GM19025 (cell line): ENCODE measurements around the gene SLFN13.
"Not testable (repeated sequence)": the region's sequence is repeated elsewhere in the genome, so short reads cannot be mapped to it uniquely, and the experiment has no call there.

Experiments
- ATAC-seq: cut with Tn5 transposase; IDR thresholded peaks from one replicate; pipeline ENCODE4 v1.9.1; 2021; ENCODE audit warnings: mild to moderate bottlenecking, low read depth, moderate library complexity; ENCODE audit not compliant: unreplicated experiment

Gene SLFN13, protein sequence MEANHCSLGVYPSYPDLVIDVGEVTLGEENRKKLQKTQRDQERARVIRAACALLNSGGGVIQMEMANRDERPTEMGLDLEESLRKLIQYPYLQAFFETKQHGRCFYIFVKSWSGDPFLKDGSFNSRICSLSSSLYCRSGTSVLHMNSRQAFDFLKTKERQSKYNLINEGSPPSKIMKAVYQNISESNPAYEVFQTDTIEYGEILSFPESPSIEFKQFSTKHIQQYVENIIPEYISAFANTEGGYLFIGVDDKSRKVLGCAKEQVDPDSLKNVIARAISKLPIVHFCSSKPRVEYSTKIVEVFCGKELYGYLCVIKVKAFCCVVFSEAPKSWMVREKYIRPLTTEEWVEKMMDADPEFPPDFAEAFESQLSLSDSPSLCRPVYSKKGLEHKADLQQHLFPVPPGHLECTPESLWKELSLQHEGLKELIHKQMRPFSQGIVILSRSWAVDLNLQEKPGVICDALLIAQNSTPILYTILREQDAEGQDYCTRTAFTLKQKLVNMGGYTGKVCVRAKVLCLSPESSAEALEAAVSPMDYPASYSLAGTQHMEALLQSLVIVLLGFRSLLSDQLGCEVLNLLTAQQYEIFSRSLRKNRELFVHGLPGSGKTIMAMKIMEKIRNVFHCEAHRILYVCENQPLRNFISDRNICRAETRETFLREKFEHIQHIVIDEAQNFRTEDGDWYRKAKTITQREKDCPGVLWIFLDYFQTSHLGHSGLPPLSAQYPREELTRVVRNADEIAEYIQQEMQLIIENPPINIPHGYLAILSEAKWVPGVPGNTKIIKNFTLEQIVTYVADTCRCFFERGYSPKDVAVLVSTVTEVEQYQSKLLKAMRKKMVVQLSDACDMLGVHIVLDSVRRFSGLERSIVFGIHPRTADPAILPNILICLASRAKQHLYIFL

DNA sequence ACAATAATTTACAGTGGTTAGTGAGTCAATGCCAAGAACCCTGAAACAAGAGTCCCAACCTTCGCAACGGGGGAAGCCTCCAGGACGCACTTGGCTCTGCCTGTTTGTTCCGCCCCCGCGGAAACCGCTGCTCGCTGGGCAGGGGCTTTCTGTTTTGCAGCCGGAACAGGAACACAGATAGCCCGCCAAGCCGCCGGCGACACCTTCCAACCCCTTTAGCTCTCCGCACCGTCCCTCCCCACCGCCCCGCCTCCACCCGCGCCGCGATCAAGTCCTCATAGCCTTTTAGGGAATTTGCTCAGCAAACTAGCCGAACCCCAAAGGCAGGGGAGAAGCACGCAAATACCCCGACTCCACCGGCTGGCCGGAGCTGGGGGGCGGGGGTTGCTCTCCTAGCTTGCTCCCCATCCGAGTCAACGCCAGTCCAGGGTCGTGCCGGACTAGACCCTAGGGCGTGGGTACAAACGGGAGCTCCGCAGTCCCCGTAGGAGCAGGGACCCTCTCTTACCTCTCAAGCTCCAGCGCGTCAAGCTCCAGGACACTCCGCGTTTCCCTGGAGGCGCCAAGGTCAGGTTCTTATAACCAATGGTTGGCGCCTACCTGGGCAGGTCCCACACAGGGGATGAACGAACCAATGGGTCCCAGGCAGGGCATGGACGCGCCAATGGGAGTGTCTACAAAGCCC is at the start of gene SLFN13:
Gene SLFN13 (minus strand): TSS at position 553 of the 685 bp plus-strand sequence. CDS start 3,086 bp downstream, outside the sequence.
- ATAC-seq, result no peak

DNA sequence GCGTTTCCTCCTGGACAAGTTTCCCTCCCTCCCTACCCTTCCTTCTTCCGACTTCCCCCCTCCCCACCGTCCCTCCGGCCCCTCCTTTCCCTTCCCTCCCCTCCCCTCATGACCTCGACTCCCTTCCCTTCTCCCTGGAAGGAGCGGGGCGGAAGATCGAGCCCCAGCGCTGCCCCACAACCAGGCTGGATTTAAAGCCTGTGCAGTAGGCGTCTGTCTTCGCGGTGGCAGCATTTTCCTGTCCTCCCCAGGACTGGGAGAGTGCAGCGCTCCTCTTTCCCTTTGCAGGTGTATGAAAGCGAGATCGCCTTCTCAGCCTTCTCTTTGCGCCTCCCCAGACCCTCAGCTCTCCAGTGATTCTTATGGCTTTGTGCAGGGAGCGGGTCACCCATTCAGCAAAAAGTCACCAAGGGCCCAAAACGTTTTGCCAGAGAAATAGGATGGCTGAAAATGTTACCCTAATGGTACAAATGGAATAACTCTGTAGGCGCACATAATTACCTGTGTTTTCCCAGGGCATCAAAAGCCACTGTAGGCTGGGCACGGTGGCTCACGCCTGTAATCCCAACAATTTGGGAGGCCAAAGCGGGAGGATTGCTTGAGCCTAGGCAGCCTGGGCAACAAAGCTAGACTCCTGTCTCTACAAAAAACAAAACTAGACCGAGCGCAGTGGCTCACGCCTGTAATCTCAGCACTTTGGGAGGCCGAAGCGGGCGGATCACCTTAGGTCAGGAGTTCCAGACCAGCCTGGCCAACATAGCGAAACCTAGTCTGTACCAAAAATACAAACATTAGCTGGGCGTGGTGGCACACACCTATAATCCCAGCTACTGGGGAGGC is 48.1 kb upstream of the SLFN13 start:
- ATAC-seq, result no peak

DNA sequence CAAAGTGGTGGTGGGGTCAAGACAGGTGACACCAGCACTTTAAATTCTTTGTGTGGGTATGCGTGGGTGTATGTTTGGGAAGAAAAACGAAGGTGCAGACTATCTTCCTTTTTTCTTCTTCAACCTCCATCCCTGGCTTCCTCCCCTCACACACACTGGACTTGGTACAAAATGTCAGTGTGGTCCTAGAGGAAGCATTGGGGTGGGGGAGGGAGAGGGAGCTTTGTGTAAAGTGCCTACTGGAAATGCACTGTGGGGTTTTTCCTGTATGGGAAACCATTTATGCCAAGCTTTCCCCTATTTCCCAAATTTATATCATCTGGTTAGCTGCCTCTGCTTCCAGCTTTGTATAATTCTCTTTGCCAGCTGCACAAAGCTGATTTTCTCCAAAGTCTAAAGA is 44.5 kb upstream of the SLFN13 start:
- ATAC-seq, result no peak

DNA sequence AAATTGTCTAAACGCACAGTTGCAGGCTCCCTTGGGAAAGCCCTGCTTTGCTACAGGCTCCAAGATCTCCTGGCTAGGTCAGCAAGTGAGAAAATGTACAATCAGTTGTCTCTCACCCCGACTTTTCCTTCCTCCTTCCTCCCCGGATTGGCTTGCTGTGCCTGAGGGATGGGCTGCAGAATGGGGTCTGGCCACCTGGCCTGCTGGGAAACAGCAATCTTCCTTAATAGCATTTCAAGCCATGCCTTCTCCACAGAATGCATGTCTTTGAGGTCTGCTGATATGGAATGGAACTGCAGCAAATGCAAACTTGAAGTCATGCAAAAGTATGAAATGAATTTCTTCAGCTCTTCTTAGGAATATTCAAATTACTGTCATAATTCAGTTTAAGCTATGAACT is 42.9 kb upstream of the SLFN13 start:
- no peak for ATAC-seq

DNA sequence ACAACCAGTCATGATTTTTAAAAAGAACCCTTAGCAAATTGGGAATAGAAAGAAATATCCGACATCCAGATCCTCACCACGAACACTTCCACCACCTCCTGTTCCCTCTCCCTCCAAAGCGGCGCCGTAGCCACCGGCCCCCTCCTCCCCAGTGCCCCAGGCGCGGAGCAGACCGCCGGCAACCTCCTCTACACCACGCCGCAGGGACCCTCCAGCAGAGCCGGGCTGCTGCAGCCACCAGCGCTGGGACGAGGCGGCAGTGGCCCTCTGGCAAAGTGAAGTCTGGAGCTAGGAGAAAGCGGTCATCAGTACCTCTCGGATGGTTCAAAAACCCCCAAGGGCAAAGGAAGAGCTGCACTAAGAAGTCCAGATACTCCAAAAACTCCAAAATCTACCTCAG is 41.4 kb upstream of the SLFN13 start:
- no peak for ATAC-seq

DNA sequence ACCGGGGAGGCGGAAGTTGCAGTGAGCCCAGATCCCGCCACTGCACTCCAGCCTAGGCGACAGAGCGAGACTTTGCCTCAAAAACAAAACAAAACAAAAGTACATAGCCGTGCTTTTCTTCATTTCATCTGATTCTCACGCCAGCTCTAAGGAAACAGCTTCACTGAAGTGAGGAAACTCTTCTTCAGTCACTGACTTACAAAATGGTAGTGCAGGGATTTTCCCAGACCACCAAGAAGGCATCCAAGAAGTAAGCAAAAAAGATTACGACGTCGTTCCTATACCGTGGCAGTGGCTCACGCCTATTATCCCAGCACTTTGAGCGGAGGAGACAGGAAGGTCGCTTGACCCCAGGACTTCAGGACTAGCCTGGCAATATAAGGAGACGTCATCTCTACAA is 40.4 kb upstream of the SLFN13 start:
- no peak for ATAC-seq

DNA sequence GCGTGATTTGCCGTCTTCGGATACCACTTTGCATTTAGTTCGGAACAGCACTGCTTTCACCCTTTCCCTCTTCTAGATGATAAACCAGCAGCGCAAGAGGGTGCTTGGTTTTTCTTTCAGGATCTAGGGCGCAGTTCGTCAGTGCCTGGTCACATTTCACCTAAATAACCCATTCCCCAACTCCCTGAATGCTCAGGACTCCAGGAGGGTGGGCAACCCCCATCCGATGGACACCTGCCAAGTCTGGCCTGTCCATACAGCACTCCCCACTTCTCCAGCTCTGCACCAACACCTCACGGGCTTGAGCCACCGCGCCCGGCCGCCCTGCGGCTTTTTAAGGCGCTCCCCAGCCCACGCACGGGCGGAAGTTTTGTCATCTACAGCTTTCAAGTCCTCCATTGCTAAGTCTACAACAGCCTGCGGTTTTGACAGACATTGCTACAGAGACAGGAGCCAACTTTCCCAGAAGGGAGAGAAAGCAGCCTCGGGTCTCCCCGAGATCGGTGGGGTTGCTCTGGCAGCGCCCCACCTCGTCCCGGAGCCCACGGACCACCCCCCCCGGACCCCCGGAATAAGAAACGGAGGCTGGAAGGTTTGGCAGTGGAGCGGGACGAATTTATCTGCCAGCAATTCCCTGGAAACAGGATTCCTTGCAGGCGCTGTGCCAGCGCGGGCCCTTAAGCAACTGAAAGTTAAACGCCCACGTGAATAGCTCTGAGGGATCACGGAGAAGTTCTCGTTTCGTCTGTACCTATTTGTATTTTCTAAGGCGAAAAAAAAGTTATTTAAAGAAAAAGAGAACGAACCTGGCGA is 38.6 kb upstream of the SLFN13 start:
- no peak for ATAC-seq

DNA sequence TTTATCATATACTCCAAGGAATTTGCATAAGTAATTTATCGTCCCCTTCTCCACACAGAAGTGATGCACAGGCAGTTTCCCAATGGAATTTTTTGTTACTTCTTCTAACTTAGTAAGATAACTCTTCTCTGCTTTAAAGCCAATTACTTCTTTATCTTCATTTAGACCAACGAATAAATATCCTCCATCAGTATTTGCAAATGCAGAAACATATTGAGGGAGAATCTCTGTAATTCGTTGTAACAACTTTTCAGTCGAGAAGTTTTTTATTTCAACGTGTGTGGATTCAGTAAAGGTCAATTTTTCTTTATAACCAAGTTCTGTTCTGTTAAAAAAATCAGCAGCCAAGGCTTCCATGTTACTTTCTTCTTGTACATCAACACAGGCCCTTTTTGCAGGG is 30.7 kb upstream of the SLFN13 start:
- no peak for ATAC-seq

DNA sequence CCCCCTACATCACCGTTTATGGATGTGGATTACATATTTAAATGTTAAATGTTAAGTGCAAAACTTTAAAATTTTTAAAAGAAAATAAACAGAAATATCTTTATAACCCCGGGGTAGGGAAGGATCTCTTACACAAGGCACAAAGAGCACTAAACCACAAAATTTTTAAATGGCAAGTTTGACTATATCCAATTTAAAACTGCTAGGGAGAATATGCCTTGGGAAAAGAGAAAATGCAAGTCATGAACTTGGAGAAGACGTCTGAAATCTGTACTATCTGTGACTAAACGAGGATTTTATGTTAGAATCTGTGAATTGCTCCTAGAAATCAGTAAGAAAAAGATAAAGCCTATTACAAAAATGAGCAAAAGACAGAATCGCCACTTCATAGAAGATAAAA is 28.7 kb upstream of the SLFN13 start:
- no peak for ATAC-seq

DNA sequence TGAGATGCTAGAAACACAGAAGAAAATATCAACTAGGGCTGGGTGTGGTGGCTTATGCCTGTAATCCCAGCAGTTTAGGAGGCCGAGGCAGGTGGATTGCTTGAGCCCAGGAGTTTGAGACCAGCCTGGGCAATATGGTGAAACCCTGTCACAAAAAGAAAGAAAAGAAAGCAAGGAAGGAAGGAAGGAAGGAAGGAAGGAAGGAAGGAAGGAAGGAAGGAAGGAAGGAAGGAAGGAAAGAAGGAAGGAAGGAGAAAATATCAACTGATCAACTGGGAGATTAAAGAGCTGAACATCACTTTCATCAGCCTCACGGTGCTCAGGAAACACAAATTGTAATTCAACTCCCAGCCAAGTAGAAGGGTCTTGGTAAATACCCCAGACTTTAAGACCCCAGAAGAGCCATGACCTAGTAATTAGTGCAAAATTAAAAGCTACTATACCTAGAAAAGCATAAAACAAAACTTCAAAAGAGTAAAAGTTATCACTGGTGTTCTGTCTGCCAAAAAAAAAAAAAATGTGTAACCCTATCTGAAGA is 27.8 kb upstream of the SLFN13 start:
- no peak for ATAC-seq

DNA sequence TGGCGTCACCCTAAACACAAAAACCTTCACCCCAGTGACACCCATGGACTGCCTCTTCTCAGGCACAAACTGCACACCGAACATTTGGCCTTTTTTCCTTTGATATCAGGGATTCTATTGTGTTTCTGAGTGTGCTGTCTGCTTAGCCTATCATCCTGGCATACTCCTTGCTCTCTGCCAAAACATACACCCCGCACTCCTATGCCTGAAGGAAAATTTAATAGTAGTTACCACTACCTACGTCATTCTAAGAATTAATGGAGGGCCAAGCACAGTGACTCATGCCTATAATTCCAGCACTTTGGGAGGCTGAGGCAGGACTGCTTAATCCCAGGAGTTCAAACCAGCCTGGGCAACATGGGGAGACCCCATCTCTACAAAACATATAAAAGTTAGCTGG is 19.9 kb upstream of the SLFN13 start:
- no peak for ATAC-seq

DNA sequence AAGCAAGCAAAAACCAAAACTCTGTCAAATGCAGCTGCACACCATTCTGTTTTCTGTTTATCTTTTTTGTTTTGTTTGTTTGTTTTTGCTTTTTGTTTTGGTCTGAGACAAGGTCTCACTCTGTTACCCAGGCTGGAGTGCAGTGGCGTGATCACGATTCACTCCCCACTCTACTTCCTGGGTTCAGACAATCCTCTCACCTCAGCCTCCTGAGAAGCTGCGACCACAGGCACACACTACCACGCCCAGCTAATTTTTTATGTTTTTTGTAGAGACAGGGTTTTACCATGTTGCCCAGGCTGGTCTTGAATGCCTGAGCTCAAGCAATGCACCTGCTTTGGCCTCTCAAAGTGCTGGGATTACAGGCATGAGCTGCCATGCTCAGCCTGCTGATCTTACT is 19.3 kb upstream of the SLFN13 start:
- ATAC-seq, result no peak

DNA sequence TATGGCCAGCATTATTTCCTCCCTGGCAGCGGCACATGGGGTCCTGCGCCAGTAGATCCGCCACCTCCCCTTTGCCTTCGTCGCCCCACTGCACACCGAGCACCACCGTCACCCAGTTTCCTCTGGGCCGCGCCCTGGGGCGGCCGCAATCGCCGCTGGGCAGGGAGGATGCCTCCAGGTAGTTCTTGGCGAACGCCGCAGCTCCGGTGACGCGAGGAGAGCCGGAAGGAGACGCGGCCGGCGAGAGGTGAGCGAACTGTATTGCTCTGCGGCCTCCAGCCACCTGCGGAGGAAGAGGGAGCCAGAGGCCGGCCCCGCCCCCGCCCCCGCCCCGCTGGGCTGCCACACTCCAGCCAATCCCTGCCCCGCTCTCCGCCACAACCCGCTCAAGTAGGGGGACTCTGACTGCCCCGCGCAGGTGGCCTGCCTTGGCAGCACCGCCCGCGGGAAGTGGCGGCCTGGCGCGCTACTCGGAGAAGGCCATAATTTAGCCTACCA is 11.8 kb upstream of the SLFN13 start:
- peak; percentile 92 for ATAC-seq

DNA sequence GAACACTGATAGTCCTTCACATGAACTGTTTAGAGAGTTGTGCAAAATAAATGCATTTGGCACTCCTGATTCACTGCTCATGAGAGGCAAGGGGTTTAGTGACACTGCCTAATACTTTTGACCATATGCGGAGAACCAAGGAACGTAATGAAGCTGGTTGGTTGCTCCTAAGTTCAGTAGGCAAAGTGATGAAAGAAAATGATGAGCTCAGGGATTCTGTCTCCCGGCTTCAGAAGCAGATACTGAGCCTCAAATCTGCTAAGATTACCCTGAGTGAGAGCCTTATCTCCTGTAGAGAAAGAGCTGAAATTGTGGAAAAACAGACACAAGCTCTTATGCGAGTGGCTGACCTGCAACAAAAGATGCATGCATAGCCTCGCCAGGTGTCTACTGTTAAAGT is 5.5 kb upstream of the SLFN13 start:
- not testable (repeated sequence) for ATAC-seq

DNA sequence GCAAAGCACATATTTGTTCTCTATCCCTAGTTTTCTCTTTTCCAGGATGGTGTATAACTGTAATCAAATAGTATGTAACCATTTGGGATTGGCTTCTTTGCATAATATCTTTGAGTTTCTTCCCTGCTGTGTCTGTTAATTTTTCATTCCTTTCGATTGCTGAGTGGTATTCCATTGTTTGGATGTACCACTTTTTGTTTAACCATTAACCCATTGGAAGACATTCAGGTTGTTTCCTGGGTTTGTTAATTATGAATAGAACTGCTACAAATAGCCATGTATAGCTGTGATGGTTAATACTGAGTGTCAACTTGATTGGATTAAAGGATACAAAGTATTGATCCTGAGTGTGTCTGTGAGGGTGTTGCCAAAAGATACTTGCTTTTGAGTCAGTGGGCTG is 4.6 kb upstream of the SLFN13 start:
- no peak for ATAC-seq

DNA sequence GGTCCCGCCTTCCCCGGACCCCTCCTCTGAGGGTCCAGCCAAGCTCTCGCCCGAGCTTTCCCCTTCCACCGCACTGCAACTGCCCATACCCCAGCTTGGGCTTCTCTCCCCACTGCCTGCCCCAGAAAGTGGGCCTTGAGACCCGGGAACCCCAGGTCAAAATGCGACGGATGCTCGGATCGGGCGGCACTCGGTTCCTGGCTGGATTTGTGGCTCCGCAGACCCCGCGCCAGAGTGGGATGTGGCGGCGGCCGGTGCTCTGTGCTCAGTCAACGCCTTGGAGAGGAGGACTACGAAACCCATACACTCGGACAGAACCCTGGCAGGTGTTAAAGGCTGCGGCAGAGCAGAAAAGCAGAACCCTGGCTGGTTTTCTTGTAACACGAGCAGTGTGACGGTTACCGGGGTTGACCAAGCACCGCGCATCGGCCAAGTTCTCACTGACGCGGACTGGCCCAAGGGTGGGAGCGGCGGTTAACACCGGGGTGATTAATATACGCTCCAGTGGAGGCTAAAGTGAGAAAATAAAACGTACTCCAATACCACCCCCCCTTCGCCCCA is 885 bp upstream of the SLFN13 start:
- ATAC-seq, result no peak

DNA sequence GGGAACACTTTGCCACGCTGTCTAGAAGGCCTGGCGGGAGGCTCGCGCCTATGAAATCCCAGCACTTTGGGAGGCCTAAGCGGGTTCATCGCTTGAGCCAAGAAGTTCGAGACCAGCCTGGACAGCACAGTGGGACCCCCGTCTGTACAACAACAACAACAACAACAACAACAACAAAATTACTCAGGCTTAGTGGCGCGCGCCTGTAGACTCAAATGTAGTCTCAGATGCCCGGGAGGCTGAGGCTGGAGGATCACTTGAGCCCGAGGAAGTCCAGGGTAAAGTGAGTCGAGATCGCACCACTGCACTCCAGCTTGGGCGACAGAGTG is 297 bp upstream of the SLFN13 start:
- ATAC-seq, result no peak

DNA sequence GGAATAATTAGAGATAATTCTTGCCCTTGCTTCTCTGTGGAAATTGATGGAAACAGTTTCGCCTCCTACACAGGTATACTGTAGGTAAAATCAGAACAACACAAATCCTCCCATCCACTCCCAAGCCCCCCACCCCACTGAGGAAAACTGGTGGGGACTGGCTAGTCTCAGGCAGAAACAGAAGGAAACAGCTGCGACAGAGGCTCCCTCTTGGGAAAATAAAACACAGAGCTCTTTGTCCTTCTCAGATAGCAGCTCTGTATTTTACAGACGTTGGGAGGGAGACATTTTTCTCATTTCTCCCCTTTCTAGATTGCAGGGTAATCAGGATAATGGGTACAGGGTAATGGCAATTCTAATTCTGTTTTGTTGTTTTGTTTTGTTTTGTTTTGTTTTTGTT is 1.1 kb downstream of the SLFN13 start:
- no peak for ATAC-seq

DNA sequence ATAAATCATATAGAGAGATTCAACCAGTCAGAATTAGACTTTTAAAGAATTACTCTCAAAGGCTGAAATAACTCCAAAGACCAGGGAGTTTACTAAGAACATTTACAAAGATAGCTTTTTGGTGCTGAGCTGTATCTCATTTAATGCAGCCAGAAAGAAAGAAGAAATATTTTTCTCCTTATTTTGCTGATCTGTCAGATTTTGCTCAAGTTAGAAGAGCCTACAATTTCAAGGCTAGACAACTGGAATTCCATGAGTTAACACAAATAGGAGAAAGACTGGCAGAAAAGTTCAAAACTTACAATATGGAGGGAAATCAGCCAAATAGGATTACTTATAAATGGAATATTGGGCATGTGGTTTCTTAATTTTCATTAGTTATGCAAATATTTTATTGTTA is 10.1 kb downstream of the SLFN13 start:
- ATAC-seq, result no peak
